ENCODE data around the gene TRIM28. TPM values are rescaled to one million over a fixed set of nuclear protein-coding genes. Genes with fewer than 3 reads are reported as not detected.
"Not testable (repeated sequence)": the region's sequence is repeated elsewhere in the genome, so short reads cannot be mapped to it uniquely, and the experiment has no call there.

TRIM28 gene
- total RNA-seq, 6 donors from 2014 or later, result 197 to 283 (median 213) TPM

DNA sequence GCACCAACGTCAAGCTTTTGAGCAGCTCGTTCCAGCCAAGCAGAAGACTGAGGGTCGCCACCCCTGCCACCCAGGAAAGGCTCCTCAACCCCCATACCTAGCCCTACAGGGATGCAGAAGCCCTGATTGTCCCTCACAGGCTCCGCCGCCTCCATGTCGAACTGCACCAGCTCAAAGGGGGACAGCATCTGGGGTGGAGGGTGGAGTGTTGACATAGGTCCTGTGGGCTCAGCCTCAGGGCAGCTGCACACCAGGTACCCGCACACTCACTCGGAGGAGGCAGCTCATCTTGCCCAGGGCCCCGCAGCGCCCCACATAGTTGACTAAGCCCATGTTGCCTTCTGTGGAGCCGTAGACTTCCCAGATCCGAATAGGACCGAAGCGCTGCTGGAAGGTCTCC lies 43.6 kb upstream of the TRIM28 start:
- no peaks in the 10 kb centered on the region for H3K9me3 ChIP-seq
- no peak for ATAC-seq (ENCODE audit: low FRiP score in 2 of 2)
- 80 to 97% methylated on average over 2 to 14 of the region's 14 CpGs for WGBS, 2 donors
- peak overlapping the region in 2 of 4 donors; percentile 67 to 73 for H3K4me3 ChIP-seq
- no peaks in the 10 kb centered on the region for H3K27me3 ChIP-seq
- TF ChIP-seq POLR2A (IDR thresholded peaks at IDR 0.05) (no peak), EP300 (IDR thresholded peaks at IDR 0.05) (no peak), POLR2AphosphoS5 (IDR thresholded peaks at IDR 0.05) (no peak)
- TF ChIP-seq, protein P1, sequence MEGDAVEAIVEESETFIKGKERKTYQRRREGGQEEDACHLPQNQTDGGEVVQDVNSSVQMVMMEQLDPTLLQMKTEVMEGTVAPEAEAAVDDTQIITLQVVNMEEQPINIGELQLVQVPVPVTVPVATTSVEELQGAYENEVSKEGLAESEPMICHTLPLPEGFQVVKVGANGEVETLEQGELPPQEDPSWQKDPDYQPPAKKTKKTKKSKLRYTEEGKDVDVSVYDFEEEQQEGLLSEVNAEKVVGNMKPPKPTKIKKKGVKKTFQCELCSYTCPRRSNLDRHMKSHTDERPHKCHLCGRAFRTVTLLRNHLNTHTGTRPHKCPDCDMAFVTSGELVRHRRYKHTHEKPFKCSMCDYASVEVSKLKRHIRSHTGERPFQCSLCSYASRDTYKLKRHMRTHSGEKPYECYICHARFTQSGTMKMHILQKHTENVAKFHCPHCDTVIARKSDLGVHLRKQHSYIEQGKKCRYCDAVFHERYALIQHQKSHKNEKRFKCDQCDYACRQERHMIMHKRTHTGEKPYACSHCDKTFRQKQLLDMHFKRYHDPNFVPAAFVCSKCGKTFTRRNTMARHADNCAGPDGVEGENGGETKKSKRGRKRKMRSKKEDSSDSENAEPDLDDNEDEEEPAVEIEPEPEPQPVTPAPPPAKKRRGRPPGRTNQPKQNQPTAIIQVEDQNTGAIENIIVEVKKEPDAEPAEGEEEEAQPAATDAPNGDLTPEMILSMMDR (IDR thresholded peaks at IDR 0.05), result no peak
- no peaks in the 10 kb centered on the region for H3K36me3 ChIP-seq
- peaks cover 18 to 27% (median 23%) of the 10 kb centered on the region in 4 donors for H3K4me1 ChIP-seq
- DNase-seq, result no peak
- no peak overlapping the region for H3K27ac ChIP-seq

DNA sequence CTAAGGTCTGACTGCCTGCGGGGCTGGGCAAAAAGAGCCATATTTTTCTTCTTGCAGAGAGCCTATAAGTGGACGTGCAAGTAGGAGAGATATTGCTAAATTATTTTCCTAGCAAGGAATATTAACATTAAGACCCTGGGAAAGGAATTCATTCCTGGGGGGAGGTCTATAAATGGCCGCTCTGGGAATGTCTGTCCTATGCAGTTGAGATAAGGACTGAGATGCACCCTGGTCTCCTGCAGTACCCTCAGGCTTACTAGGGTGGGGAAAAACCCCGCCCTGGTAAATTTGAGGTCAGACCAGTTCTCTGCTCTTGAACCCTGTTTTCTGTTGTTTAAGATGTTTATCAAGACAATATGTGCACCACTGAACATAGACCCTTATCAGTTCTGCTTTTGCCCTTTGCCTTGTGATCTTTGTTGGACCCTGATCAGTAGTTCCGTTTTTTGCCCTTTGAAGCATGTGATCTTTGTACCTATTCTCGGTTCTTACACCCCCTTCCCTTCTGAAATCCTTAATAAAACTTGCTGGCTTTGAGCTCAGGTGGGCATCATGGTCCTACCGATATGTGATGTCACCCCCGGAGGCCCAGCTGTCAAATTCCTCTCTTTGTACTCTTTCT lies 36.2 kb upstream of the TRIM28 start:
- not testable (repeated sequence) for H3K27me3 ChIP-seq; ATAC-seq (ENCODE audit: low FRiP score in 2 of 2); H3K36me3 ChIP-seq; H3K9me3 ChIP-seq; DNase-seq; H3K27ac ChIP-seq; H3K4me3 ChIP-seq; H3K4me1 ChIP-seq
- WGBS, 2 donors, result 75 to 80% methylated on average over 8 of the region's 8 CpGs

DNA sequence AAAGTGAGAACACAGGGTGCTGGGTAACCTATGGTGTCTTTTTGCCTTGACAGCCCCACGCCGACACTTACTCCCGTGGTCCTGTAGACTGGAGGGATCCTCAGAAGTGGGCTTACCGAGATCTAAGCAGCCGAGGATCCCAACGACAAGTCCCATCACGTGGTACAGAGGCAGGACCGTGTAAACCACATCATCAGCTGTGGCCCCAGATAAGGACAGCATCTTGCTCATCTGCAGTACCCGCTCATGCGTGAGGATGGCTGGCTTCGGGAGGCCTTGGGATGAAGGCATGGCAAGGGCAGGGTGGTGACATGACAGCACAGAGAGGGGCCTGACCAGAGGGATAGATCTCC lies 34.2 kb upstream of the TRIM28 start:
- TF ChIP-seq EP300 (IDR thresholded peaks at IDR 0.05) (no peak), POLR2A (IDR thresholded peaks at IDR 0.05) (no peak), POLR2AphosphoS5 (IDR thresholded peaks at IDR 0.05) (no peak)
- TF ChIP-seq, protein P1 (IDR thresholded peaks at IDR 0.05), result no peak
- 85 to 94% methylated on average over 9 to 11 of the region's 11 CpGs for WGBS, 2 donors
- Histone ChIP-seq H3K27ac (no peak overlapping the region), H3K4me3 (no peak overlapping the region), H3K4me1 (peaks cover 10 to 17% (median 15%) of the 10 kb centered on the region in 4 donors), H3K27me3 (no peaks in the 10 kb centered on the region), H3K36me3 (peaks cover 0 to 13% (median 0%) of the 10 kb centered on the region in 4 donors), H3K9me3 (no peaks in the 10 kb centered on the region)
- DNase-seq (no peak), ATAC-seq (ENCODE audit: low FRiP score in 2 of 2) (no peak)

DNA sequence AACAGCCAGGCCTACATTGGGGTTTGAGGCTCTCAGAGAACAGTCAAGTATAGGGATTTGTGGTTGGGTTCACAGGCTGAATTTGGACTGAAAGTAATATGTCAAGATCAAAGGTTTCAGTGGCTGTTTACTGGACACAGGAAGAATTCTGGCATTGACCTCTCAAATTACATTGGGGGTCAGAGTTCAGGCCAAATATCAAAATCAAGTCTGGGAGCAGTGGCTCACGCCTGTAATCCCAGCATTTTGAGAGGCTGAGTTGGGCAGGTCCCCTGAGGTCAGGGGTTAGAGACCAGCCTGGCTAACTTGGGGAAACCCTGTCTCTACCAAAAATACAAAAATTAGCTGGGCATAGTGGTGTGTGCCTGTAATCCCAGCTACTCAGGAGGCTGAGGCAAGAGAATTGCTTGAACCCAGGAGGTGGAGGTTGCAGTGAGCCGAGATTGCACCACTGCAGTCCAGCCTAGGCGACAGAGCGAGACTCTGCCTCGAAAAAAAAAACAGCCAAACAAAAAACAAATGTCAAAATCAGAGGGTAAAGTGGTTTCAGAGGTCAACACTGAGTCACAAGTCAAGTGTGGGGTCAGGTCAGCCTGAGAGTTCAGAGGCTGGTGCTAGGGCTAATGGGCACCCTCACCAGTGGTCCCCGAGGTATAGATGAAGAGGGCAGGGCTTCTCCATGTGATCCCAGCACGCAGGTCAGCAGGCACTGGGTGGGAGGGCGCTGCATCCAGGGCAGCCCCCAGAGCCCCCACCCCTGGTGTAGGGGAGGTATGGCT lies 33.6 kb upstream of the TRIM28 start:
- no peak for ATAC-seq (ENCODE audit: low FRiP score in 2 of 2)
- no peak for DNase-seq
- no peak overlapping the region for H3K4me3 ChIP-seq
- peaks cover 13 to 21% (median 18%) of the 10 kb centered on the region in 4 donors for H3K4me1 ChIP-seq
- peaks cover 0 to 16% (median 0%) of the 10 kb centered on the region in 4 donors for H3K36me3 ChIP-seq
- H3K27ac ChIP-seq, result no peak overlapping the region
- no peaks in the 10 kb centered on the region for H3K9me3 ChIP-seq
- WGBS, 2 donors, result 78 to 85% methylated on average over 7 to 8 of the region's 8 CpGs
- TF ChIP-seq POLR2AphosphoS5 (IDR thresholded peaks at IDR 0.05), result no peak
- TF ChIP-seq EP300 (IDR thresholded peaks at IDR 0.05), result no peak
- TF ChIP-seq, protein P1 (IDR thresholded peaks at IDR 0.05), result no peak
- no peak for TF ChIP-seq POLR2A (IDR thresholded peaks at IDR 0.05)
- no peaks in the 10 kb centered on the region for H3K27me3 ChIP-seq

DNA sequence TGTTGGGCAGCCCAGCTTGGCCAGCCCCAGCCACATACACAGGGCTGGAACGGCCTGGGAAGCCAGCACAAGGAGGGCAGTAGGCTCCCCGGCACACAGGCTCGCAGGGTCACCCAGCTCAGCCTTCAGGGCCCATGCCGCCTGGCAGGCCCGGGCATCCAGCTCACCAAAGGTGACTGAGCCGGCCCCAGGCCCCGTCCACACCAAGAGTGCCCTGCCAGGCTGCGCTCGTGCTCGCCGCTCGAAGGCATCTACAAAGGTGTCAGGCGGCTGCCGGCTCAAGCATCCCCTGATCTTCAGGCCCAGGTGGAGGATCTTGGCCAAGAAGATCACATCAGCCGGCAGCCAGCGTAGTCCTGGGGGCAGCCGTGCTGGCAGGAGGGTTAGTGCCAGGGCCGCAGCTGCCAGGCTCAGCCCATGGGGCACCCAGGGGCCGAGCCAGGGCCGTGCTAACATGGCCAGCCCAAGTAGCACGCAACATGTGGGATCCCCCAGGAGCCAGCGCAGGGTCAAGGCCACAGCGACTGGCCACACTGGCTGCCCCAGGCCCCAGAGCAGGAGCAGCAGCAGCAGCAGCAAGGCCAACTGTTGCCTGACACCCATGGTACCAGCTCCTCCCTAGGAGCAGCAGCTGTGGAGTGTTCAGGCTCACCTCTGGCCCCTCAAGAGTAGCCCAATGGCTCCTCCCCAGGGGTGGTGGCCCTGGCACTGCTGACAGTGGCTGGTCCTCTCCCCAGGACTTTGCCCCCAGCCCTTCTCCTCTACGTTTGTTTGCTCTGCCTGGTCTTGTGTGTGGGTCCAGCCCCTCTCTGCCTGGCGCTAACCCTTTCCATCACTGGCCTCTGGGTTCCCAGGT lies 32.3 kb upstream of the TRIM28 start, which contains the start of gene SLC27A5:
Gene SLC27A5 (minus strand): TSS at position 640 of the 856 bp plus-strand sequence. CDS start 37 bp downstream, at position 603.
- H3K27ac ChIP-seq, result peak within 1 kb of the TSS in 1 of 4 donors; percentile 79
- no peak within 1 kb of the TSS for H3K4me3 ChIP-seq
- 78 to 93% methylated on average over 2 to 21 of the region's 25 CpGs for WGBS, 2 donors
- peaks cover 3 to 29% (median 7%) of the 10 kb centered on the region in 4 donors for H3K36me3 ChIP-seq
- TF ChIP-seq EP300 (IDR thresholded peaks at IDR 0.05), result no peak
- TF ChIP-seq POLR2A (IDR thresholded peaks at IDR 0.05), result no peak
- TF ChIP-seq POLR2AphosphoS5 (IDR thresholded peaks at IDR 0.05), result no peak
- TF ChIP-seq, protein P1 (IDR thresholded peaks at IDR 0.05), result no peak
- no peaks in the 10 kb centered on the region for H3K9me3 ChIP-seq
- DNase-seq, result peak in 1 of 2 donors; percentile 76
- peaks cover 13 to 33% (median 25%) of the 10 kb centered on the region in 4 donors for H3K4me1 ChIP-seq
- ATAC-seq (ENCODE audit: low FRiP score in 2 of 2), result no peak
- H3K27me3 ChIP-seq, result no peaks in the 10 kb centered on the region
